ENCODE data around the gene NR3C2.

NR3C2 gene

GRCh38 chr4:148310756-148311155 is 131.5 kb downstream of the NR3C2 start:
- no peak for DNase-seq

GRCh38 chr4:148305751-148306150 is 136.5 kb downstream of the NR3C2 start:
- no peak for DNase-seq

GRCh38 chr4:148302416-148302815 is 139.8 kb downstream of the NR3C2 start:
- no peak for DNase-seq

- DNase-seq, result no peak
Measured at GRCh38 chr4:148300877-148301276, 141.3 kb downstream of the NR3C2 start.

GRCh38 chr4:148299337-148299736 is 142.9 kb downstream of the NR3C2 start:
- DNase-seq, result no peak

- no peak for DNase-seq
Measured at GRCh38 chr4:148296498-148296897, 145.7 kb downstream of the NR3C2 start.

- no peak for DNase-seq
Measured at GRCh38 chr4:148295642-148296041, 146.6 kb downstream of the NR3C2 start.

- no peak for DNase-seq
Measured at GRCh38 chr4:148293571-148293970, 148.6 kb downstream of the NR3C2 start.

GRCh38 chr4:148292686-148293085 is 149.5 kb downstream of the NR3C2 start:
- no peak for DNase-seq

GRCh38 chr4:148289740-148290139 is 152.5 kb downstream of the NR3C2 start:
- no peak for DNase-seq

- DNase-seq, result peak in 1 of 14 donors; percentile 23
Measured at GRCh38 chr4:148288448-148288847, 153.8 kb downstream of the NR3C2 start.

- DNase-seq, result peak in 1 of 14 donors; percentile 16
Measured at GRCh38 chr4:148287111-148287510, 155.1 kb downstream of the NR3C2 start.

GRCh38 chr4:148286012-148286411 is 156.2 kb downstream of the NR3C2 start:
- DNase-seq, result no peak

GRCh38 chr4:148283665-148284064 is 158.5 kb downstream of the NR3C2 start:
- DNase-seq, result no peak

GRCh38 chr4:148278310-148278709 is 163.9 kb downstream of the NR3C2 start:
- no peak for DNase-seq

GRCh38 chr4:148275266-148275665 is 166.9 kb downstream of the NR3C2 start:
- no peak for DNase-seq

- DNase-seq, result peak in 1 of 14 donors; percentile 5
Measured at GRCh38 chr4:148273501-148273986, 168.7 kb downstream of the NR3C2 start.

- DNase-seq, result no peak
Measured at GRCh38 chr4:148271166-148271565, 171.0 kb downstream of the NR3C2 start.

GRCh38 chr4:148270630-148271029 is 171.6 kb downstream of the NR3C2 start:
- no peak for DNase-seq

- no peak for DNase-seq
Measured at GRCh38 chr4:148268835-148269234, 173.4 kb downstream of the NR3C2 start.

GRCh38 chr4:148266921-148267320 is 175.3 kb downstream of the NR3C2 start:
- no peak for DNase-seq

GRCh38 chr4:148266240-148266639 is 176.0 kb downstream of the NR3C2 start:
- no peak for DNase-seq

GRCh38 chr4:148265627-148266026 is 176.6 kb downstream of the NR3C2 start:
- no peak for DNase-seq

GRCh38 chr4:148263802-148264201 is 178.4 kb downstream of the NR3C2 start:
- DNase-seq, result no peak

GRCh38 chr4:148263127-148263526 is 179.1 kb downstream of the NR3C2 start:
- DNase-seq, result no peak
